Fibroblast of lung (primary cell): ENCODE results near the gene SPRTN. TPM values are rescaled to one million over a fixed set of nuclear protein-coding genes. Genes with fewer than 3 reads are reported as not detected.

Source experiments
- DNase-seq, 2 donors: peaks; one replicate each; pipeline versions ENCODE4 v3.0.0 to v3.0.0-alpha.2; 2010; ENCODE audit warnings: low read depth in 2 of 2
- H2AFZ ChIP-seq: 2 replicates; pipeline ENCODE4 v1.5.1; 2012; ENCODE audit warnings: low read length, control low read depth, inconsistent platforms
- H3K27ac ChIP-seq: 2 replicates; pipeline ENCODE4 v1.5.1; 2011; ENCODE audit warnings: low read length, control low read depth; ENCODE audit not compliant: insufficient read depth
- H3K27me3 ChIP-seq: 2 replicates; pipeline ENCODE4 v1.5.1; 2011; ENCODE audit warnings: mild to moderate bottlenecking, low read length; ENCODE audit not compliant: control insufficient read depth, insufficient read depth
- H3K36me3 ChIP-seq: 2 replicates; pipeline ENCODE4 v1.5.1; 2011; ENCODE audit warnings: low read length; ENCODE audit not compliant: control insufficient read depth, insufficient read depth
- H3K4me1 ChIP-seq: 2 replicates; pipeline ENCODE4 v1.5.1; 2011; ENCODE audit warnings: low read length; ENCODE audit not compliant: control insufficient read depth, insufficient read depth; ENCODE audit errors: extremely low read depth
- H3K4me2 ChIP-seq: 2 replicates; pipeline ENCODE4 v1.5.1; 2011; ENCODE audit warnings: low read length, control low read depth; ENCODE audit not compliant: insufficient read depth; ENCODE audit errors: extremely low read depth
- H3K4me3 ChIP-seq, 4 experiments: fragments of 200-600 bp in 1 of 4; sonication (generic) in 1 of 4; replicated peaks in 1 of 4; 2 replicates each; pipeline ENCODE4 v1.5.1; 2011 to 2016; ENCODE audit warnings: low read length in 4 of 4, low read depth in 3 of 4, mild to moderate bottlenecking in 3 of 4, control low read depth in 2 of 4, inconsistent platforms in 1 of 4, mixed read lengths in 1 of 4; ENCODE audit not compliant: insufficient read depth in 1 of 4; ENCODE audit errors: control extremely low read depth in 1 of 4
- H3K79me2 ChIP-seq: 2 replicates; pipeline ENCODE4 v1.5.1; 2012; ENCODE audit warnings: mild to moderate bottlenecking, low read length, inconsistent platforms; ENCODE audit not compliant: control insufficient read depth, insufficient read depth
- H3K9ac ChIP-seq: 2 replicates; pipeline ENCODE4 v1.5.1; 2011; ENCODE audit warnings: mild to moderate bottlenecking, low read length, control low read depth; ENCODE audit not compliant: insufficient read depth
- H3K9me3 ChIP-seq: 2 replicates; pipeline ENCODE4 v1.5.1; 2012; ENCODE audit warnings: low read depth, low read length; ENCODE audit not compliant: control insufficient read depth, insufficient read depth
- H4K20me1 ChIP-seq: 2 replicates; pipeline ENCODE4 v1.5.1; 2011; ENCODE audit warnings: low read length; ENCODE audit not compliant: control insufficient read depth, insufficient read depth; ENCODE audit errors: extremely low read depth
- EZH2 ChIP-seq: IDR thresholded peaks from 2 replicates; pipeline ENCODE4 v1.5.1; 2012; ENCODE audit warnings: low read length, control low read depth, mild to moderate bottlenecking; ENCODE audit errors: missing control alignments
- polyA plus RNA-seq, 2 donors: library from polyadenylated mRNA; depleted of rRNA in 1 of 2; stranded (reverse) in 1 of 2; unstranded in 1 of 2; fragments of >200 nt; gene quantifications; 2 replicates each; pipeline ENCODE4 v1.2.1, GENCODE V29; 2011 to 2012; ENCODE audit warnings: missing spikeins in 1 of 2
- total RNA-seq: library from RNA; depleted of rRNA; stranded (reverse); fragments of >200 nt; gene quantifications from 2 replicates; pipeline ENCODE4 v1.2.1, GENCODE V29; 2014
- TF ChIP-seq, protein P1 (sequence below), 2 donors: IDR thresholded peaks in 1 of 2; conservative IDR thresholded peaks in 1 of 2; 1 replicate in 1 of 2; 2 replicates in 1 of 2; pipeline ENCODE4 v1.5.1; 2011 to 2012; ENCODE audit warnings: low read length in 2 of 2, control low read depth in 1 of 2, inconsistent platforms in 1 of 2, low read depth in 1 of 2, mild to moderate bottlenecking in 1 of 2

Gene SPRTN
- total and polyA plus RNA-seq, 2 donors (not counting 1 experiment from before 2014, with no cell fraction given): 9.5 to 16.0 TPM

DNA sequence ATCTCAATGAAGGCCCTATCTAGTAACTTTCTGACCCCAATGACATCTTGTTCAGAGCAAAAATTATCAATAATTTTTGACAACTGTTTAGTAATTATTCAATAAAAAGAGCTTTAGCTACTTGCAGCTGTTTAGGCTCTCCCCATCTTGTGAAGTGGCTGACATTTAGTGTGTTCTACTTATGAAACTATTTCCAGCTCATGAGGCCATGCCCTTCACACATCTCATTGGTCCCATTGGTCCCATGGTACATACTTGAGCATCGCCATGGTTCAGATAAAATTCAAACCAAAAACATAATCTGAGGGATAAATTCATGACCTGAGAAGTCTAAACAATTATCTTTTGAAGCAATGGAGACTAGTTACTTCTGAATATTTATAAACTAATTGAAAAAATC lies 24.2 kb downstream of the SPRTN start:
- Histone ChIP-seq H3K27ac (no peak overlapping the region), H4K20me1 (no peaks in the 10 kb centered on the region), H2AFZ (no peak overlapping the region), H3K9me3 (no peaks in the 10 kb centered on the region), H3K4me1 (no peaks in the 10 kb centered on the region), H3K79me2 (no peaks in the 10 kb centered on the region), H3K9ac (no peak overlapping the region), H3K4me2 (no peak overlapping the region), H3K4me3 (no peak overlapping the region), H3K36me3 (no peaks in the 10 kb centered on the region), H3K27me3 (no peaks in the 10 kb centered on the region)
- no peak for DNase-seq
- no peak for TF ChIP-seq EZH2

DNA sequence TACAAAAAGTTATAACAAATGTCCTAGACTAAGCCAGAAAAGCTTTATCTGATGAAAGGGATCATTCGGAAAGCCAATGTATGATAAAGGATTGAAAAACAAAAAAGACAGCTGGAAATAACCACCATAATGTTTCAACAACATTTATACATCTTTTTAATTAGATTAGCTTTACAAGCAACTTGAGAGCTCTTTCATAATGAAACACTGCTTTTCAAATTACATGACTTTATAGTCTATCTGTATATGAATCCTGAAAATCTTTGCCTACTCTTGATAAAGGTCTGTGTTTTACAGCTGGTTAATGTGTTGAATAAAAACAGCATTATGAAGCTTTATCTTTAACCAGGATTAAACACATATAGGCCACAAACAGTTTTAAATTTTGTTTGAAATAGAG lies 25.5 kb downstream of the SPRTN start:
- Histone ChIP-seq H3K79me2 (no peaks in the 10 kb centered on the region), H3K4me3 (no peak overlapping the region), H3K9me3 (no peaks in the 10 kb centered on the region), H3K27ac (no peak overlapping the region), H3K27me3 (no peaks in the 10 kb centered on the region), H4K20me1 (no peaks in the 10 kb centered on the region), H2AFZ (no peak overlapping the region), H3K36me3 (no peaks in the 10 kb centered on the region), H3K9ac (no peak overlapping the region), H3K4me1 (no peaks in the 10 kb centered on the region), H3K4me2 (no peak overlapping the region)
- no peak for DNase-seq
- no peak for TF ChIP-seq EZH2
- TF ChIP-seq, protein P1, sequence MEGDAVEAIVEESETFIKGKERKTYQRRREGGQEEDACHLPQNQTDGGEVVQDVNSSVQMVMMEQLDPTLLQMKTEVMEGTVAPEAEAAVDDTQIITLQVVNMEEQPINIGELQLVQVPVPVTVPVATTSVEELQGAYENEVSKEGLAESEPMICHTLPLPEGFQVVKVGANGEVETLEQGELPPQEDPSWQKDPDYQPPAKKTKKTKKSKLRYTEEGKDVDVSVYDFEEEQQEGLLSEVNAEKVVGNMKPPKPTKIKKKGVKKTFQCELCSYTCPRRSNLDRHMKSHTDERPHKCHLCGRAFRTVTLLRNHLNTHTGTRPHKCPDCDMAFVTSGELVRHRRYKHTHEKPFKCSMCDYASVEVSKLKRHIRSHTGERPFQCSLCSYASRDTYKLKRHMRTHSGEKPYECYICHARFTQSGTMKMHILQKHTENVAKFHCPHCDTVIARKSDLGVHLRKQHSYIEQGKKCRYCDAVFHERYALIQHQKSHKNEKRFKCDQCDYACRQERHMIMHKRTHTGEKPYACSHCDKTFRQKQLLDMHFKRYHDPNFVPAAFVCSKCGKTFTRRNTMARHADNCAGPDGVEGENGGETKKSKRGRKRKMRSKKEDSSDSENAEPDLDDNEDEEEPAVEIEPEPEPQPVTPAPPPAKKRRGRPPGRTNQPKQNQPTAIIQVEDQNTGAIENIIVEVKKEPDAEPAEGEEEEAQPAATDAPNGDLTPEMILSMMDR (conservative IDR thresholded peaks at IDR 0.05 in 1 of 2, IDR thresholded peaks at IDR 0.05 in 1 of 2; ENCODE audit: low read depth in 1 of 2, low read length in 2 of 2): no peak

DNA sequence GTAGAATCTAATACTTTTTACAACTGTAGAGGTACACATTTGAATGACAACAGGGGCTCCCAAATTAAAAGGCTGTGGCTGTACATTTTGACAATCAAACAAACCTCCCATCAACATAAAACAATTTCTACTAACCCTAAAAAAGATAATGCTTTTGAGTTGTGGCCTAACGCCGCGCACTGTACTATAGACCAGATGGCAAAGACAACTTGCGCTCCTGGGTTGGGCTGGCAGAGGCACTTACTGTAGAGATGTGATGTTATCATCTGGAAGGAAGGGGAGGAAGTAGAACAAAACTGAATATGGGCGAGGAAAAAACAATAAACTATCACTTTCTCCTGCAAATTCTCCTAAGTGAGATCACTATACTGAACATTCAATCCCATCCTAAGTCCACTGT lies 26.1 kb downstream of the SPRTN start:
- no peaks in the 10 kb centered on the region for H4K20me1 ChIP-seq
- H3K27me3 ChIP-seq: no peaks in the 10 kb centered on the region
- H3K4me3 ChIP-seq: no peak overlapping the region
- no peaks in the 10 kb centered on the region for H3K9me3 ChIP-seq
- no peak overlapping the region for H3K9ac ChIP-seq
- H3K4me1 ChIP-seq: no peaks in the 10 kb centered on the region
- no peak overlapping the region for H2AFZ ChIP-seq
- DNase-seq: no peak
- H3K36me3 ChIP-seq: no peaks in the 10 kb centered on the region
- no peak overlapping the region for H3K4me2 ChIP-seq
- TF ChIP-seq, protein P1 (conservative IDR thresholded peaks at IDR 0.05 in 1 of 2, IDR thresholded peaks at IDR 0.05 in 1 of 2; ENCODE audit: low read depth in 1 of 2, low read length in 2 of 2): no peak
- TF ChIP-seq EZH2: no peak
- no peaks in the 10 kb centered on the region for H3K79me2 ChIP-seq
- no peak overlapping the region for H3K27ac ChIP-seq
